ENCODE results near the gene OTOP2.

Gene OTOP2

GRCh38 chr17:74890554-74890953 lies 33.5 kb upstream of the OTOP2 start:
- CTCF ChIA-PET = interaction anchor here (1.2 kb wide), 1 partner anchor 233 kb away, joined by 4 read pairs; no protein-coding TSS in a partner anchor
- DNase-seq (ENCODE audit: extremely low spot score) = no peak
- POLR2A ChIA-PET = interaction anchor here (2.8 kb wide), 1 partner anchor 18 kb away, joined by 24 read pairs; the partner anchor contains the start of gene FDXR
- TF ChIP-seq ARNT (IDR thresholded peaks at IDR 0.05) (no peak), SUZ12 (IDR thresholded peaks at IDR 0.05) (no peak), FOXA1 (IDR thresholded peaks at IDR 0.05) (no peak), NFRKB (IDR thresholded peaks at IDR 0.05) (no peak), ELF4 (IDR thresholded peaks at IDR 0.05) (no peak), FOXM1 (IDR thresholded peaks at IDR 0.05; ENCODE audit: borderline replicate concordance) (no peak), BHLHE40 (IDR thresholded peaks at IDR 0.05; ENCODE audit: borderline replicate concordance) (no peak), ZNF384 (IDR thresholded peaks at IDR 0.05) (no peak), CTBP1 (IDR thresholded peaks at IDR 0.05; ENCODE audit: borderline replicate concordance) (no peak), FOXK2 (IDR thresholded peaks at IDR 0.05) (no peak), HDGF (IDR thresholded peaks at IDR 0.05; ENCODE audit: borderline replicate concordance) (no peak), SP1 (IDR thresholded peaks at IDR 0.05) (no peak), L3MBTL2 (conservative IDR thresholded peaks at IDR 0.05) (no peak), LEF1 (IDR thresholded peaks at IDR 0.05; ENCODE audit: borderline replicate concordance) (no peak), PKNOX1 (IDR thresholded peaks at IDR 0.05) (no peak), TARDBP (IDR thresholded peaks at IDR 0.05) (no peak)

- ChIA-PET CTCF (interaction anchor here (1.0 to 1.2 kb wide), 3 partner anchors 15 to 235 kb away, joined by 4 to 6 read pairs (median 5); no protein-coding TSS in a partner anchor), POLR2A (interaction anchor here (2.8 kb wide), 1 partner anchor 20 kb away, joined by 24 read pairs; the partner anchor contains the start of gene FDXR)
- TF ChIP-seq SP1 (IDR thresholded peaks at IDR 0.05) (no peak), LEF1 (IDR thresholded peaks at IDR 0.05; ENCODE audit: borderline replicate concordance) (no peak), CTBP1 (IDR thresholded peaks at IDR 0.05; ENCODE audit: borderline replicate concordance) (no peak), ZNF384 (IDR thresholded peaks at IDR 0.05) (no peak), BHLHE40 (IDR thresholded peaks at IDR 0.05; ENCODE audit: borderline replicate concordance) (no peak), FOXM1 (IDR thresholded peaks at IDR 0.05; ENCODE audit: borderline replicate concordance) (no peak), NFRKB (IDR thresholded peaks at IDR 0.05) (no peak), L3MBTL2 (conservative IDR thresholded peaks at IDR 0.05) (no peak), FOXK2 (IDR thresholded peaks at IDR 0.05) (no peak), HDGF (IDR thresholded peaks at IDR 0.05; ENCODE audit: borderline replicate concordance) (no peak), ARNT (IDR thresholded peaks at IDR 0.05) (no peak), TARDBP (IDR thresholded peaks at IDR 0.05) (no peak)
- DNase-seq (ENCODE audit: extremely low spot score) = no peak
Measured at GRCh38 chr17:74892013-74892841, 31.8 kb upstream of the OTOP2 start.

- DNase-seq (ENCODE audit: extremely low spot score) = no peak
- ChIA-PET POLR2A (interaction anchor here (1.3 kb wide), 1 partner anchor 20 kb away, joined by 4 read pairs; no protein-coding TSS in a partner anchor), CTCF (no interaction called here)
- TF ChIP-seq FOXA1 (IDR thresholded peaks at IDR 0.05) (no peak), L3MBTL2 (conservative IDR thresholded peaks at IDR 0.05) (no peak), FOXK2 (IDR thresholded peaks at IDR 0.05) (no peak), CTBP1 (IDR thresholded peaks at IDR 0.05; ENCODE audit: borderline replicate concordance) (no peak), ZNF384 (IDR thresholded peaks at IDR 0.05) (no peak), PKNOX1 (IDR thresholded peaks at IDR 0.05) (no peak), BHLHE40 (IDR thresholded peaks at IDR 0.05; ENCODE audit: borderline replicate concordance) (no peak), SP1 (IDR thresholded peaks at IDR 0.05) (no peak), TARDBP (IDR thresholded peaks at IDR 0.05) (no peak)
Measured at GRCh38 chr17:74892974-74893911, 30.8 kb upstream of the OTOP2 start, which contains the start of gene FADS6. Gene FADS6 (minus strand): TSS chr17:74893633. CDS start chr17:74893595, 38 bp downstream.

GRCh38 chr17:74893936-74894671 lies 30.0 kb upstream of the OTOP2 start:
- ChIA-PET POLR2A (interaction anchor here (1.3 to 2.0 kb wide), 2 partner anchors 20 to 21 kb away, joined by 4 to 5 read pairs; no protein-coding TSS in a partner anchor), CTCF (interaction anchor here (1.0 kb wide), 1 partner anchor 21 kb away, joined by 3 read pairs; no protein-coding TSS in a partner anchor)
- TF ChIP-seq FOXK2 (IDR thresholded peaks at IDR 0.05) (no peak), HDGF (IDR thresholded peaks at IDR 0.05; ENCODE audit: borderline replicate concordance) (no peak), ARNT (IDR thresholded peaks at IDR 0.05) (no peak), SP1 (IDR thresholded peaks at IDR 0.05) (no peak), ZNF384 (IDR thresholded peaks at IDR 0.05) (no peak), ELF4 (IDR thresholded peaks at IDR 0.05) (no peak), FOXM1 (IDR thresholded peaks at IDR 0.05; ENCODE audit: borderline replicate concordance) (no peak), NFRKB (IDR thresholded peaks at IDR 0.05) (no peak), CTBP1 (IDR thresholded peaks at IDR 0.05; ENCODE audit: borderline replicate concordance) (no peak), TARDBP (IDR thresholded peaks at IDR 0.05) (no peak), L3MBTL2 (conservative IDR thresholded peaks at IDR 0.05) (no peak)
- no peak for DNase-seq (ENCODE audit: extremely low spot score)

DNA sequence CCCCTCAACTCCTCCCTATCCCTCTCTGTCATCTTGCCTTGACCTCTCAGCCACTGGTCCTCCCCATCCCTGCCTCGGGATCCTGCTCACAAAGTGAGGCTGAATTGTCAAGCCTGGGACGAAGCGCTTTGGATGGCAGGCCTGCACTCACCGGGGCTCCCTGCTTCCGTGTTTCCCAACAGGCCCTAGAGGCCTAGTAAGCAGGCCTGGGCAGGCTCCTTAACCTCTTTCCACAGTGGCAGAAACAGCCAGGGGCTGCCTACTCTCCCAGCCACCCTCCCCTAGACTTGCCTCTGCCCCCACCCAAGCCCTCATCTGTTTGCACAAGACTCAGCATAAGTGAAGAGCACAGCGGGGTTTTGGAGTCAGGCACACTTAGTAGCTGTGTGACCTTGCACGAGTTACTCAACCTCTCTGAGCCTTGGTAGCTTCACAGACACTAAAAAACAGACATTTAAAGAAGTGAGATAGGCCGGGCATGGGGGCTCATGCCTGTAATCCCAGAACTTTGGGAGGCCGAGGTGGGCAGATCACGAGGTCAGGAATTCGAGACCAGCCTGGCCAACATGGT lies 25.6 kb upstream of the OTOP2 start:
- ChIA-PET CTCF (no interaction called here), POLR2A (interaction anchor here (4.3 kb wide), 1 partner anchor 26 kb away, joined by 26 read pairs; the partner anchor contains the start of gene FDXR)
- TF ChIP-seq CTBP1 (IDR thresholded peaks at IDR 0.05; ENCODE audit: borderline replicate concordance) (no peak), ZNF384 (IDR thresholded peaks at IDR 0.05) (no peak), NFRKB (IDR thresholded peaks at IDR 0.05) (no peak), TARDBP (IDR thresholded peaks at IDR 0.05) (no peak), SP1 (IDR thresholded peaks at IDR 0.05) (no peak), ELF4 (IDR thresholded peaks at IDR 0.05) (no peak)
- DNase-seq (ENCODE audit: extremely low spot score) = no peak
